ENCODE data around the gene OPHN1.

- TF ChIP-seq CTCF (IDR thresholded peaks at IDR 0.05 in 2 of 3, conservative IDR thresholded peaks at IDR 0.05 in 1 of 3; ENCODE audit: control insufficient read depth in 2 of 3, extremely low read depth in 1 of 3, insufficient read depth in 1 of 3, low read depth in 3 of 3, low read length in 3 of 3) (no peak), POLR2A (IDR thresholded peaks at IDR 0.05; ENCODE audit: low read depth, low read length) (no peak)
Measured at GRCh38 chrX:68084765-68085164, 348.5 kb downstream of the OPHN1 start.
